ENCODE measurements around the gene TXN2. TPM values are rescaled to one million over a fixed set of nuclear protein-coding genes. Genes with fewer than 3 reads are reported as not detected.

TXN2 gene
- total and polyA plus RNA-seq, 2 of the 4 experiments (the other 2 are of a cell fraction) = 49.6 to 166 TPM

GRCh38 chr22:36424901-36425579, 56.4 kb downstream of the TXN2 start:
- ATAC-seq (ENCODE audit: low read depth) (no peak), DNase-seq (no peak)
- Histone ChIP-seq H2AK9ac (replicated peaks; ENCODE audit: low read depth, low read length, poor library complexity) (no peak overlapping the region), H3K4me1 (ENCODE audit: control insufficient read depth, insufficient read depth, low read length) (peaks cover 23% of the 10 kb centered on the region), H2BK120ac (ENCODE audit: low read depth, low read length) (peak overlapping the region; percentile 54; the same call in 1 of the 2 replicates), H3K9me1 (ENCODE audit: insufficient read depth, low read length) (peaks cover 13% of the 10 kb centered on the region), H3K4ac (ENCODE audit: low read depth, low read length) (peak overlapping the region; percentile 66), H3K23ac (ENCODE audit: low read depth, low read length) (no peak overlapping the region), H4K20me1 (ENCODE audit: insufficient read depth, low read length) (no peaks in the 10 kb centered on the region), H3K56ac (ENCODE audit: extremely low read depth, insufficient read depth, low read length) (no peak overlapping the region), H4K91ac (ENCODE audit: insufficient read depth, low read depth, low read length) (peak overlapping the region; percentile 10; the same call in 1 of the 2 replicates), H3K9me3 (ENCODE audit: control insufficient read depth, insufficient read depth, low read length) (no peaks in the 10 kb centered on the region), H3K27me3 (ENCODE audit: control insufficient read depth, insufficient read depth, low read length) (no peaks in the 10 kb centered on the region), H2AFZ (replicated peaks; ENCODE audit: low read length, poor library complexity) (no peak overlapping the region), H2BK15ac (ENCODE audit: low read depth, low read length) (peak overlapping the region; percentile 42; the same call in 2 of the 3 replicates), H3K4me3 (ENCODE audit: insufficient read depth, low read depth, low read length) (no peak overlapping the region), H3K36me3 (ENCODE audit: control insufficient read depth, insufficient read depth, low read length) (no peaks in the 10 kb centered on the region), H3K4me2 (ENCODE audit: low read depth, low read length) (no peak overlapping the region), H2BK5ac (ENCODE audit: low read depth, low read length, poor library complexity, severe bottlenecking) (no peak overlapping the region), H3K79me1 (ENCODE audit: low read depth in 1 of 2, low read length in 2 of 2) (peaks cover 0 to 11% of the 10 kb centered on the region in 2 experiments; a peak in 2 of 4 replicates), H3K9ac (ENCODE audit: low read depth, low read length) (no peak overlapping the region), H2AK5ac (ENCODE audit: low read depth, low read length) (peak overlapping the region; percentile 85; the same call in 1 of the 2 replicates), H4K8ac (ENCODE audit: low read depth in 2 of 2, low read length in 2 of 2) (peak overlapping the region in 1 of 2 experiments; percentile 72; a peak in 1 of 4 replicates), H3K14ac (replicated peaks; ENCODE audit: low read depth, low read length) (0 out of 2 replicates have a peak overlapping the region, but pooled peaks have one; percentile 53), H4K5ac (ENCODE audit: low read depth, low read length) (no peak overlapping the region; the same call in 1 of the 2 replicates), H3K18ac (ENCODE audit: low read depth, low read length) (peak overlapping the region; percentile 0; the same call in 1 of the 2 replicates), H3K27ac (ENCODE audit: insufficient read depth, low read length) (no peak overlapping the region), H2BK20ac (ENCODE audit: low read depth, low read length) (peak overlapping the region; percentile 73; the same call in 1 of the 2 replicates)
- dilution Hi-C loops (cut with HindIII; ENCODE audit: low sequenced_read_pairs, unreplicated experiment) (no loop called here), intact Hi-C loops (cut with micrococcal nuclease) (no loop called here), in situ Hi-C loops (cut with MboI; ENCODE audit: low sequenced_read_pairs) (no loop called here)
- no TSS peak for BruUV-seq (replicated peaks)
- ChIA-PET POLR2A (ENCODE audit: unreplicated experiment) (interaction anchor here (0.6 kb wide), 1 partner anchor 1091 kb away, joined by 5 read pairs; no protein-coding TSS in a partner anchor), CTCF (no interaction called here)
- WGBS, 2 experiments (ENCODE audit: extremely low coverage in 2 of 2, insufficient read length in 1 of 2) = 100% methylated on average over 2 of the region's 5 CpGs; no CpG with 5 or more reads in 1 of the 2 experiments
- TF ChIP-seq RFX5 (IDR thresholded peaks at IDR 0.05; ENCODE audit: low read depth, low read length) = no peak
- no peak for TF ChIP-seq MAZ (IDR thresholded peaks at IDR 0.05; ENCODE audit: borderline replicate concordance, low read depth, low read length)
- no peak for TF ChIP-seq RAD21 (IDR thresholded peaks at IDR 0.05; ENCODE audit: low read length)
- no peak for TF ChIP-seq RCOR1 (IDR thresholded peaks at IDR 0.05; ENCODE audit: insufficient replicate concordance, low read length)
- no peak for TF ChIP-seq ELK1 (IDR thresholded peaks at IDR 0.05; ENCODE audit: borderline replicate concordance, low read depth, low read length)
- TF ChIP-seq FOS (IDR thresholded peaks at IDR 0.05; ENCODE audit: low read depth, low read length) = no peak
- TF ChIP-seq CEBPB (IDR thresholded peaks at IDR 0.05; ENCODE audit: low read depth, low read length) = no peak
- TF ChIP-seq CTCF (conservative IDR thresholded peaks at IDR 0.05; ENCODE audit: low read depth, low read length) = no peak
- TF ChIP-seq MAFK (IDR thresholded peaks at IDR 0.05; ENCODE audit: low read depth, low read length) = no peak
- TF ChIP-seq BHLHE40 (IDR thresholded peaks at IDR 0.05; ENCODE audit: low read depth, low read length) = no peak
- TF ChIP-seq MXI1 (IDR thresholded peaks at IDR 0.05; ENCODE audit: borderline replicate concordance, low read depth, low read length) = no peak
- TF ChIP-seq NFE2L2 (IDR thresholded peaks at IDR 0.05; ENCODE audit: low read depth, low read length) = no peak
- TF ChIP-seq CHD1 (IDR thresholded peaks at IDR 0.05; ENCODE audit: low read depth, low read length) = no peak
- TF ChIP-seq POLR2A (IDR thresholded peaks at IDR 0.05; ENCODE audit: low read depth, low read length) = no peak
- no peak for TF ChIP-seq SMC3 (IDR thresholded peaks at IDR 0.05; ENCODE audit: low read depth, low read length)

Data from IMR-90 (cell line).